Psoas muscle (tissue), 8 donors: ENCODE measurements around the gene C4B. TPM values are rescaled to one million over a fixed set of nuclear protein-coding genes. Genes with fewer than 3 reads are reported as not detected.
"Not testable (repeated sequence)": the region's sequence is repeated elsewhere in the genome, so short reads cannot be mapped to it uniquely, and the experiment has no call there.

Source experiments
- ATAC-seq, 4 donors: fragments of 200-7000 bp; cut with Tn5 transposase; one replicate each; pipeline ENCODE4 v1.9.1; 2020; ENCODE audit warnings: moderate library complexity in 3 of 4, mild to moderate bottlenecking in 2 of 4
- DNase-seq, 2 donors: peaks; one replicate each; pipeline ENCODE4 v3.0.0-alpha.2; 2020
- H3K27ac ChIP-seq: fragments of 200-600 bp; one replicate; pipeline ENCODE4 v1.8.0; 2022
- H3K27me3 ChIP-seq, 3 donors: fragments of 200-600 bp in 1 of 3; one replicate each; pipeline versions ENCODE4 v1.6.1 to v1.8.0; 2013 to 2022; ENCODE audit warnings: low read length in 2 of 3, mild to moderate bottlenecking in 2 of 3, moderate library complexity in 1 of 3; ENCODE audit not compliant: insufficient read depth in 3 of 3
- H3K36me3 ChIP-seq, 2 donors: fragments of 200-600 bp in 1 of 2; one replicate each; pipeline versions ENCODE4 v1.6.1 to v1.8.0; 2013 to 2022; ENCODE audit warnings: low read depth in 1 of 2, mild to moderate bottlenecking in 1 of 2, moderate library complexity in 1 of 2; ENCODE audit not compliant: insufficient read depth in 1 of 2
- H3K4me1 ChIP-seq: fragments of 200-600 bp; one replicate; pipeline ENCODE4 v1.8.0; 2022
- H3K4me3 ChIP-seq: fragments of 200-600 bp; one replicate; pipeline ENCODE4 v1.8.0; 2022; ENCODE audit warnings: mild to moderate bottlenecking
- H3K9me3 ChIP-seq: fragments of 200-600 bp; one replicate; pipeline ENCODE4 v1.8.0; 2022
- WGBS, 3 donors: extraction: QIAGEN DNeasy Blood & Tissue Kit; methylation state at CpG; one replicate each; pipeline versions ENCODE4 v1.1.6 to v1.1.7; 2013; 5-methylcytosine and 5-hydroxymethylcytosine counted together
- intact Hi-C, 2 donors: fragments of 100-400 bp; cut with DNase I; formaldehyde crosslinking; loops; one replicate each; pipeline versions ENCODE4 v1.11.0 to v1.14.2; 2022
- polyA plus RNA-seq, 3 donors: library from polyadenylated mRNA; stranded (reverse); fragments of 200-250 nt; gene quantifications; one replicate each; pipeline ENCODE4 v1.2.3, GENCODE V29; 2013
- total RNA-seq, 4 donors: library from RNA; stranded (reverse); fragmentation: NEBNext Ultra II Directional in 2 of 4; extraction: Animal tissue kit (Norgen Biotek cat#: 25700) in 2 of 4; gene quantifications; one replicate each; pipeline versions ENCODE4 v1.2.1 to v1.2.4, GENCODE V29; 2021 to 2023
- TF ChIP-seq, protein P1 (sequence below): fragments of 200-600 bp; IDR thresholded peaks from one replicate; pipeline ENCODE4 v1.8.0; 2022; ENCODE audit warnings: antibody characterized with exemption
- donor health status: healthy with polysubstance abuse.
- donor health status: DM: no; HTN: no; CAD: no; lungs with moderate emphysema.
- donor health status: Bipolar disorder and iron deficiency.
- donor health status: healthy.
- donor health status: DM: yes; HTN: yes; CAD: no.
- donor health status: DM: no; HTN: no; CAD: no.
- donor health status: DM: no; HTN: no; CAD: no.
- donor health status: DM: yes; HTN: yes; CAD: no.

C4B gene
- total and polyA plus RNA-seq, 7 donors = 2.6 to 12.6 (median 5.6) TPM

- ATAC-seq (peak; percentile 62 to 82 (median 74)), DNase-seq (peak; percentile 78 to 86)
- intact Hi-C loops = no loop called here
- Histone ChIP-seq H3K4me3 (no peak overlapping the region), H3K9me3 (no peaks in the 10 kb centered on the region), H3K36me3 (no peaks in the 10 kb centered on the region), H3K4me1 (no peaks in the 10 kb centered on the region), H3K27ac (peak overlapping the region; percentile 36), H3K27me3 (no peaks in the 10 kb centered on the region)
- TF ChIP-seq, protein P1, sequence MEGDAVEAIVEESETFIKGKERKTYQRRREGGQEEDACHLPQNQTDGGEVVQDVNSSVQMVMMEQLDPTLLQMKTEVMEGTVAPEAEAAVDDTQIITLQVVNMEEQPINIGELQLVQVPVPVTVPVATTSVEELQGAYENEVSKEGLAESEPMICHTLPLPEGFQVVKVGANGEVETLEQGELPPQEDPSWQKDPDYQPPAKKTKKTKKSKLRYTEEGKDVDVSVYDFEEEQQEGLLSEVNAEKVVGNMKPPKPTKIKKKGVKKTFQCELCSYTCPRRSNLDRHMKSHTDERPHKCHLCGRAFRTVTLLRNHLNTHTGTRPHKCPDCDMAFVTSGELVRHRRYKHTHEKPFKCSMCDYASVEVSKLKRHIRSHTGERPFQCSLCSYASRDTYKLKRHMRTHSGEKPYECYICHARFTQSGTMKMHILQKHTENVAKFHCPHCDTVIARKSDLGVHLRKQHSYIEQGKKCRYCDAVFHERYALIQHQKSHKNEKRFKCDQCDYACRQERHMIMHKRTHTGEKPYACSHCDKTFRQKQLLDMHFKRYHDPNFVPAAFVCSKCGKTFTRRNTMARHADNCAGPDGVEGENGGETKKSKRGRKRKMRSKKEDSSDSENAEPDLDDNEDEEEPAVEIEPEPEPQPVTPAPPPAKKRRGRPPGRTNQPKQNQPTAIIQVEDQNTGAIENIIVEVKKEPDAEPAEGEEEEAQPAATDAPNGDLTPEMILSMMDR = peak; percentile 71
- WGBS, 3 donors = 49 to 57% (median 55%) methylated on average over 41 to 42 of the region's 42 CpGs
Observed at GRCh38 chr6:32047855-32048766, 33.5 kb downstream of the C4B start.

GRCh38 chr6:32049149-32049548, 34.6 kb downstream of the C4B start:
- ATAC-seq, H3K27me3 ChIP-seq, H3K4me1 ChIP-seq, intact Hi-C loops, H3K4me3 ChIP-seq, H3K27ac ChIP-seq, H3K9me3 ChIP-seq, H3K36me3 ChIP-seq: not testable (repeated sequence)
- peak in 1 of 2 donors; percentile 47 for DNase-seq
- 87 to 92% (median 91%) methylated on average over 12 to 21 of the region's 21 CpGs for WGBS, 3 donors

GRCh38 chr6:32049736-32050135, 35.1 kb downstream of the C4B start:
- peak in 1 of 2 donors; percentile 49 for DNase-seq

DNA sequence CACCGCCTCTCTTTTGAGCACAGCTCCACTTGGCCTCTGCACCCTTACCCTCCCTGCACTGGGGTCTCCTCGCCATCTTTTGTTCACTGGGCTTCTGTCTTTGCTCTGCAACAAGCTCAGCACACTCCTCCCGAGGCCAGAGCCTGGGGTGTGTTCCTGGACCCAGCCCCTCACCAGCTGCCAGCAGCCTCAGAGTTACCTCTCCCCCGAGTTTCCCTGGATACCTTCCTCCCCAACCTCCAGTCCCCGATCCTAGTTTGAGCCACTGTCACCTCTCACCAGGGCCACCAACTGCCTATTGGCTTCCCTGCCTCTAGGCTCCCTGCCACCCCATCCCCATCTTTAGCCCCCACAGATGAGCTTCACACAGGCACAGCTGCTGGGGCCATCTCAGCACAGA, 36.0 kb downstream of the C4B start:
- Histone ChIP-seq H3K4me3 (no peak overlapping the region), H3K27ac (no peak overlapping the region), H3K4me1 (no peaks in the 10 kb centered on the region), H3K9me3 (no peaks in the 10 kb centered on the region), H3K27me3 (no peaks in the 10 kb centered on the region), H3K36me3 (no peaks in the 10 kb centered on the region)
- ATAC-seq (no peak), DNase-seq (peak in 1 of 2 donors; percentile 20)
- WGBS, 3 donors = 53 to 73% (median 71%) methylated on average over 4 to 5 of the region's 5 CpGs
- TF ChIP-seq, protein P1 = no peak
- intact Hi-C loops = no loop called here

More at GRCh38 chr6:32049736-32050135, 35.1 kb downstream of the C4B start:
- H3K27me3 ChIP-seq, intact Hi-C loops, H3K27ac ChIP-seq, H3K4me1 ChIP-seq, H3K36me3 ChIP-seq, H3K9me3 ChIP-seq, H3K4me3 ChIP-seq, ATAC-seq: not testable (repeated sequence)
- 91 to 93% (median 92%) methylated on average over 6 to 11 of the region's 11 CpGs for WGBS, 3 donors

DNA sequence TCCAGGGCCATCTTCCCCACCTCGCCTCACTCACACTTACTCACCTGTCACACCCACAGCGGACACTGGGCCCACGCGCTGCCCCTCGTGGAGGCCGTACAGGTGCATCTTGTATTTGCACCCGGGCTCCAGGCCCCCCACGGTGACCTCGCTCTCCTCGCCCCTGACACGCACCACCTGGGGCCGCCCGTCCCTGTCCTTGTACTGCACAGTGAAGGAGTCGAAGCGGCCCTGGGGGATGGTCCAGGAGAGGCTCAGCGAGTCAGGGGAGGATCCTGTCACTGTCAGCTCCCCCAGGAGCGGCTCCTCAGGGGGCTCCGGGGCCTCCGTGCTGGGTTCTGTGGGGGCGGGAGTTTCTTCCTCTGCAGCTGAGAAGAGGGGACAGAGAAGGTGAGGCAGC, 38.0 kb downstream of the C4B start:
- ATAC-seq, H3K27me3 ChIP-seq, H3K27ac ChIP-seq, H3K9me3 ChIP-seq, H3K4me1 ChIP-seq, DNase-seq, H3K36me3 ChIP-seq, H3K4me3 ChIP-seq, intact Hi-C loops: not testable (repeated sequence)
- 86 to 90% (median 89%) methylated on average over 20 of the region's 20 CpGs for WGBS, 3 donors

DNA sequence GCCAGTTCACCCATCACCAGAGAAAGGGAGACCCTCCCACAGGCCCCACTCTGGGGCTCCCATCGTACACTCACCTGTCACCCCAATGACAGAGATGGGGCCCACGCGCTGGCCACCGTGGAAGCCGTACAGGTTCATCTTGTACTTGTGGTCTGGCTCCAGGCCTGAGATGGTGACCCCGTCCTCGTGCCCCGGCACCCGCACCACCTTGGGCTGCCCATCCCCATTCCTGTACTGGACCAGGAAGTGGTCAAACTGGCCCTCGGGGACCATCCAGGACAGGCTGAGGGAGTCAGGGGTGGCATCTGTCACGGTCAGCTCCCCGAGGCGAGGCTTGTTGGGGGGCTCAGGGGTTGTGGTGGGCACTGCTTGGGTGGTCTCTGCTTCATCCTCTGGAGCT, 38.7 kb downstream of the C4B start:
- ATAC-seq, H3K27me3 ChIP-seq, intact Hi-C loops, H3K4me3 ChIP-seq, H3K9me3 ChIP-seq, H3K27ac ChIP-seq, DNase-seq, H3K4me1 ChIP-seq, H3K36me3 ChIP-seq: not testable (repeated sequence)
- WGBS, 3 donors = 89 to 94% (median 90%) methylated on average over 13 of the region's 13 CpGs

- peak in 1 of 2 donors; percentile 47 for DNase-seq
- H3K4me1 ChIP-seq, ATAC-seq, H3K27ac ChIP-seq, H3K27me3 ChIP-seq, H3K9me3 ChIP-seq, H3K4me3 ChIP-seq, intact Hi-C loops, H3K36me3 ChIP-seq: not testable (repeated sequence)
- 90 to 93% (median 92%) methylated on average over 21 of the region's 21 CpGs for WGBS, 3 donors
Observed at GRCh38 chr6:32055756-32056155, 41.2 kb downstream of the C4B start.
